Activated CD8-positive, alpha-beta memory T cell treated with anti-CD3 and anti-CD28 coated beads, Interleukin-2, amount 50 U/mL, for 48 hours (primary cell): ENCODE results near the gene ABCA2.

ENCODE experiments used
- DNase-seq: peaks from one replicate; pipeline ENCODE4 v3.0.0-alpha.2; 2020

ABCA2 gene

GRCh38 chr9:136979769-136980587 is 48.1 kb downstream of the ABCA2 start:
- no peak for DNase-seq

- no peak for DNase-seq
These were observed 49.0 kb downstream of the ABCA2 start for GRCh38 chr9:136978865-136979544.

- DNase-seq: peak; percentile 87
These were observed 49.8 kb downstream of the ABCA2 start for GRCh38 chr9:136978073-136978864.

- DNase-seq: no peak
These were observed 50.4 kb downstream of the ABCA2 start for GRCh38 chr9:136977649-136978072.

- DNase-seq: no peak
These were observed 50.8 kb downstream of the ABCA2 start, which contains the start of gene PTGDS for GRCh38 chr9:136977223-136977622. Gene PTGDS, plus strand, starts transcription at chr9:136977504. Its CDS starts 75 bp downstream, at chr9:136977579.

- peak; percentile 82 for DNase-seq
These were observed 52.4 kb downstream of the ABCA2 start for GRCh38 chr9:136975644-136976043.

GRCh38 chr9:136974817-136975535 is 53.1 kb downstream of the ABCA2 start:
- no peak for DNase-seq

GRCh38 chr9:136973618-136974617 is 54.1 kb downstream of the ABCA2 start:
- no peak for DNase-seq

- no peak for DNase-seq
These were observed 55.3 kb downstream of the ABCA2 start for GRCh38 chr9:136972743-136973142.

- DNase-seq: no peak
These were observed 55.7 kb downstream of the ABCA2 start for GRCh38 chr9:136972335-136972734.

GRCh38 chr9:136971746-136972145 is 56.3 kb downstream of the ABCA2 start:
- no peak for DNase-seq

- DNase-seq: no peak
These were observed 57.7 kb downstream of the ABCA2 start for GRCh38 chr9:136970361-136970760.

GRCh38 chr9:136969774-136970173 is 58.3 kb downstream of the ABCA2 start:
- DNase-seq: no peak

GRCh38 chr9:136969150-136969549 is 58.9 kb downstream of the ABCA2 start:
- DNase-seq: no peak

- no peak for DNase-seq
These were observed 59.5 kb downstream of the ABCA2 start for GRCh38 chr9:136968333-136969127.

GRCh38 chr9:136965771-136966484 is 62.1 kb downstream of the ABCA2 start:
- no peak for DNase-seq

GRCh38 chr9:136964833-136965422 is 63.1 kb downstream of the ABCA2 start:
- DNase-seq: no peak

- no peak for DNase-seq
These were observed 63.8 kb downstream of the ABCA2 start for GRCh38 chr9:136964171-136964689.

- no peak for DNase-seq
These were observed 64.3 kb downstream of the ABCA2 start for GRCh38 chr9:136963751-136964150.
